Heart left ventricle (tissue), 16 donors: ENCODE results near the gene AFF1. TPM values are rescaled to one million over a fixed set of nuclear protein-coding genes. Genes with fewer than 3 reads are reported as not detected.
"Not testable (repeated sequence)": the region's sequence is repeated elsewhere in the genome, so short reads cannot be mapped to it uniquely, and the experiment has no call there.

Experiments used
- ATAC-seq, 4 donors: fragments of 200-7000 bp; cut with Tn5 transposase; one replicate each; pipeline ENCODE4 v1.9.1; 2020 to 2022; ENCODE audit warnings: moderate library complexity in 4 of 4, mild to moderate bottlenecking in 3 of 4, moderate number of reproducible peaks in 1 of 4
- DNase-seq, 5 donors: peaks; one replicate each; pipeline ENCODE4 v3.0.0-alpha.2; 2020
- H3K27ac ChIP-seq, 12 donors: fragments of 200-600 bp; sonication (generic) in 4 of 12; one replicate each; pipeline versions ENCODE4 v1.5.0 to v1.8.0; 2016 to 2022; ENCODE audit warnings: mild to moderate bottlenecking in 2 of 12
- H3K27me3 ChIP-seq, 9 donors: fragments of 200-600 bp; sonication (generic) in 2 of 9; one replicate each; pipeline versions ENCODE4 v1.5.1 to v1.8.0; 2016 to 2022; ENCODE audit warnings: mild to moderate bottlenecking in 3 of 9
- H3K36me3 ChIP-seq, 9 donors: fragments of 200-600 bp; sonication (generic) in 2 of 9; one replicate each; pipeline versions ENCODE4 v1.5.0 to v1.8.0; 2018 to 2022; ENCODE audit warnings: mild to moderate bottlenecking in 2 of 9
- H3K4me1 ChIP-seq, 12 donors: fragments of 200-600 bp; sonication (generic) in 4 of 12; one replicate each; pipeline versions ENCODE4 v1.5.0 to v1.8.0; 2016 to 2022; ENCODE audit warnings: mild to moderate bottlenecking in 3 of 12
- H3K4me3 ChIP-seq, 12 donors: fragments of 200-600 bp; sonication (generic) in 4 of 12; one replicate each; pipeline versions ENCODE4 v1.5.0 to v1.8.0; 2017 to 2022; ENCODE audit warnings: mild to moderate bottlenecking in 9 of 12, moderate library complexity in 4 of 12
- H3K9me3 ChIP-seq, 12 donors: fragments of 200-600 bp; sonication (generic) in 4 of 12; one replicate each; pipeline versions ENCODE4 v1.5.0 to v1.8.0; 2016 to 2022; ENCODE audit warnings: mild to moderate bottlenecking in 1 of 12
- CTCF ChIP-seq, 12 donors: fragments of 200-600 bp; sonication (generic) in 4 of 12; IDR thresholded peaks; one replicate each; pipeline versions ENCODE4 v1.5.0 to v1.8.0; 2018 to 2022; ENCODE audit warnings: antibody characterized with exemption in 12 of 12, mild to moderate bottlenecking in 5 of 12
- POLR2A ChIP-seq, 2 donors: fragments of 450-650 bp; IDR thresholded peaks; one replicate each; pipeline ENCODE4 v1.6.1; 2017; ENCODE audit warnings: antibody characterized with exemption in 2 of 2, mild to moderate bottlenecking in 2 of 2, moderate library complexity in 2 of 2
- WGBS, 4 donors: extraction: QIAGEN DNeasy Blood & Tissue Kit in 2 of 4; methylation state at CpG; one replicate each; pipeline versions ENCODE4 v1.1.5 to v1.1.7; 2013 to 2018; 5-methylcytosine and 5-hydroxymethylcytosine counted together
- intact Hi-C, 10 donors: fragments of 100-400 bp; cut with DNase I; formaldehyde crosslinking; loops; one replicate each; pipeline versions ENCODE4 v1.11.1 to v1.14.2; 2022
- polyA plus RNA-seq, 2 donors: library from polyadenylated mRNA; stranded (reverse); fragments of 200-250 nt; gene quantifications; one replicate each; pipeline ENCODE4 v1.2.3, GENCODE V29; 2013
- total RNA-seq, 9 donors: library from RNA; depleted of rRNA in 2 of 9; stranded (reverse); fragments of >200 nt in 2 of 9; fragmentation: NEBNext Ultra II Directional in 3 of 9; extraction: Animal tissue kit (Norgen Biotek cat#: 25700) in 3 of 9; gene quantifications; one replicate each; pipeline versions ENCODE4 v1.1.0 to v1.2.4, GENCODE V29; 2016 to 2023
- donor health status: ischemic (EF 13 %, LVEDD 7.1; RV severe dilation, severe dysfunction).
- donor health status: healthy with polysubstance abuse.
- donor health status: DM: no; HTN: yes; CAD: no.
- donor health status: DM: no; HTN: no; CAD: no.
- donor health status: ischemic (EF 25% LVEDD 6.9; RV normal size, moderate dysfunction).
- donor health status: ischemic (EF 25% LVEDD 5.7; RV mildly dilated, moderate dysfunction).
- donor health status: healthy.
- donor health status: DM: yes; HTN: yes; CAD: no.
- donor health status: ischemic (EF 35%, LVEDD 5.7; RV mildly dilated, moderate dysfunction).
- donor health status: nonischemic (EF 11% LVEDD 7.7; RV severe dilation, severe dysfunction).
- donor health status: DM: yes; HTN: yes; CAD: no.
- donor health status: PGD.
- donor health status: ischemic (EF 29% LVEDD 5.4; RV normal size, mild dysfunction).
- donor health status: nonischemic (EF 23%, LVEDD 6.1; RV moderate dilation, normal function).

The AFF1 gene
- total and polyA plus RNA-seq, 11 donors: 51.8 to 96.5 (median 72.8) TPM

GRCh38 chr4:87034527-87034926, 99.7 kb downstream of the AFF1 start:
- Histone ChIP-seq H3K4me1 (peaks cover 60 to 100% (median 98%) of the 10 kb centered on the region in 12 donors), H3K9me3 (no peaks in the 10 kb centered on the region), H3K27me3 (no peaks in the 10 kb centered on the region), H3K27ac (peak overlapping the region; percentile 67 to 92 (median 82)), H3K4me3 (no peak overlapping the region), H3K36me3 (no peaks in the 10 kb centered on the region)
- ATAC-seq (no peak), DNase-seq (no peak)
- intact Hi-C loops: no loop called here
- WGBS, 4 donors: 43 to 57% (median 52%) methylated on average over 3 of the region's 3 CpGs
- TF ChIP-seq CTCF (IDR thresholded peaks at IDR 0.05) (no peak), POLR2A (IDR thresholded peaks at IDR 0.05) (no peak)

DNA sequence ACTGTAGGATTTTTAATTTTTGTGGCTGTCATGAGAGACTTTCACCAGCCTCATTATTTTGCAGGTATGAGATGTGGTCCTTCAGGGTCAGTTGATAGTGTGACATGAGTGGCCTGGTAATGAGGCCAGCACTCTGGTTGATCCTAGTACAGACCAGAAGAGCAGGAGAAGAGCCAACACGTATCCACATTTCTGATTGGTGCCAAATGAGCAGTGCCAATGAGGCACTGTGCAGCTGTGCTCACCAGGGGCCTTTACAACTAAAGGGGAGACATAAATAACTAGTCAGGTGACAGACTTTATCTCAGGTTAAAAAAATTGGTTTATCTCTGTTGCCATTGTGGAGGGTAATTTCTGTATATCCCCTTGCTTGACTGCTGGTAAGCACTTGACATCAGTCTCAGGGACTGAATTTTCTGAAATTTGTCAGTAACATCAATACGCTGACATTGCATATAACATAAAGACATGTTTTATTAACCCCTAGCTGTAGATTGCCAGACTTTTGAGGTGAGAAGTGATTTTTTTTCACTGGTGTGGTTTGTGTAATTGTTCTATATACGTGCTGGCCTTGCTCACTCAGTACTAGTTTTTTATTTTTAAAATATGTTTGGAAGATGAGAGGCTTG, 101.2 kb downstream of the AFF1 start:
- H3K27me3 ChIP-seq: no peaks in the 10 kb centered on the region
- TF ChIP-seq CTCF (IDR thresholded peaks at IDR 0.05) (no peak), POLR2A (IDR thresholded peaks at IDR 0.05) (no peak)
- DNase-seq (peak in 2 of 5 donors; percentile 36 to 55), ATAC-seq (peak; percentile 64 to 89 (median 70))
- no peaks in the 10 kb centered on the region for H3K9me3 ChIP-seq
- H3K4me3 ChIP-seq: no peak overlapping the region
- H3K4me1 ChIP-seq: peaks cover 47 to 100% (median 93%) of the 10 kb centered on the region in 12 donors
- intact Hi-C loops: loop anchor here in 1 of 10 donors (5.0 kb wide), 1 partner anchor 41 kb away; no protein-coding TSS in a partner anchor
- no peaks in the 10 kb centered on the region for H3K36me3 ChIP-seq
- peak overlapping the region in 11 of 12 donors; percentile 66 to 89 (median 80) for H3K27ac ChIP-seq
- 38 to 57% (median 50%) methylated on average over 3 of the region's 3 CpGs for WGBS, 4 donors

- no peaks in the 10 kb centered on the region for H3K27me3 ChIP-seq
- ATAC-seq (no peak), DNase-seq (no peak)
- no peak for TF ChIP-seq POLR2A (IDR thresholded peaks at IDR 0.05)
- no peak for TF ChIP-seq CTCF (IDR thresholded peaks at IDR 0.05)
- H3K36me3 ChIP-seq: no peaks in the 10 kb centered on the region
- H3K27ac ChIP-seq: peak overlapping the region in 11 of 12 donors; percentile 66 to 89 (median 80)
- no peak overlapping the region for H3K4me3 ChIP-seq
- WGBS, 4 donors: 40 to 54% (median 46%) methylated on average over 4 of the region's 4 CpGs
- H3K9me3 ChIP-seq: no peaks in the 10 kb centered on the region
- intact Hi-C loops: loop anchor here in 1 of 10 donors (5.0 kb wide), 1 partner anchor 41 kb away; no protein-coding TSS in a partner anchor
- peaks cover 49 to 100% (median 93%) of the 10 kb centered on the region in 12 donors for H3K4me1 ChIP-seq
These were observed 101.9 kb downstream of the AFF1 start for GRCh38 chr4:87036713-87037112.

DNA sequence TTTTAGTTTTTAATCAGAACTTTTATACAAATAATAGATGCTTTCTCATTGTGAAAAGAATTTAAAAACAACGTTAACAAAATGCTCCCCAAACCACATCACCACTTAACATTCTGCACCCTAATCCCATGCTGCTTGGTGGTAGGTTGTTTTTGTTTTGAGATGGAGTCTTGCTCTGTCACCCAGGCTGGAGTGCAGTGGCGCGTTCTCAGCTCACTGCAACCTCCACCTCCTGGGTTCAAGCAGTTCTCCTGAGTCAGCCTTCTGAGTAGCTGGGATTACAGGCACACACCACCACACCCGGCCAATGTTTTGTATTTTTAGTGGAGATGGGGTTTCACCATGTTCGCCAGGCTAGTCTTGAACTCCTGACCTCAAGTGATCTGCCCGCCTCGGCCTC, 102.4 kb downstream of the AFF1 start:
- 41 to 72% (median 52%) methylated on average over 7 of the region's 7 CpGs for WGBS, 4 donors
- intact Hi-C loops: loop anchor here in 1 of 10 donors (5.0 kb wide), 1 partner anchor 40 kb away; no protein-coding TSS in a partner anchor
- Histone ChIP-seq H3K4me1 (peaks cover 45 to 100% (median 92%) of the 10 kb centered on the region in 12 donors), H3K27ac (peak overlapping the region; percentile 26 to 89 (median 78))
- H3K9me3 ChIP-seq, DNase-seq, ATAC-seq, H3K27me3 ChIP-seq, H3K4me3 ChIP-seq, H3K36me3 ChIP-seq: not testable (repeated sequence)
